WERI-Rb-1 (cell line): Measurements from ENCODE around the gene MYH8.

Experiments used
- DNase-seq: peaks from one replicate; pipeline ENCODE4 v3.0.0-alpha.2; 2020
- H3K27ac ChIP-seq: fragments of 250-450 bp; sonication (Bioruptor Pico); 2 replicates; pipeline ENCODE4 v1.5.1; 2020; ENCODE audit warnings: mild to moderate bottlenecking, moderate library complexity
- H3K27me3 ChIP-seq: fragments of 250-450 bp; sonication (Bioruptor Pico); 2 replicates; pipeline ENCODE4 v1.5.1; 2021; ENCODE audit warnings: mild to moderate bottlenecking, low read depth, moderate library complexity; ENCODE audit not compliant: insufficient read depth, severe bottlenecking
- H3K36me3 ChIP-seq: fragments of 250-450 bp; sonication (Bioruptor Pico); 2 replicates; pipeline ENCODE4 v1.5.1; 2020; ENCODE audit warnings: mild to moderate bottlenecking, moderate library complexity
- H3K4me3 ChIP-seq: 2 replicates; pipeline ENCODE4 v1.5.1; 2011; ENCODE audit warnings: low read depth, mild to moderate bottlenecking, control low read depth, low read length
- H3K9me3 ChIP-seq: fragments of 250-450 bp; sonication (Bioruptor Pico); 2 replicates; pipeline ENCODE4 v1.5.1; 2021; ENCODE audit warnings: mild to moderate bottlenecking, moderate library complexity; ENCODE audit not compliant: severe bottlenecking
- CTCF ChIP-seq: IDR thresholded peaks from 2 replicates; pipeline ENCODE4 v1.5.1; 2011; ENCODE audit warnings: low read depth, mild to moderate bottlenecking, control low read depth, inconsistent platforms, low read length

The MYH8 gene

DNA sequence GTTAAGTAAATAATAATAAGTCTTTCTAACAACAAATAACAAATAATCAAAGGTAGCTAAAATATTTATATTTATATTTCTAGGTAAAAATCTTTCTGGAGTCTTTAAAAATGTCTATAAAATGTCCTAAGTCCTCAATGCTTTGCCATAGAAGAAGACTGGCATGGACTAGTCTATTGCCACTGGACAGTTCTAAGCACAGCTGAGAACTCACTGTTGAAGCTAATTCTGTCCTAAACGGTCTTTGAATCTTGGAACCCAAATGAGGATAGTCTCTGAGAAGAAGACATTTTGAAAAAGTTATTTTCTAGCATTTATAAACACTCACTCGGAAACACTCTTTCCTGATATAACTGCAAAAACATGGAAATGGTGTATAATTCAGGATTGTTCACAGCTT lies 539 bp downstream of the MYH8 start:
- peaks cover 5% of the 10 kb centered on the region for H3K27me3 ChIP-seq
- no peak overlapping the region for H3K4me3 ChIP-seq
- no peak for TF ChIP-seq CTCF
- H3K36me3 ChIP-seq, result no peaks in the 10 kb centered on the region
- no peak overlapping the region for H3K27ac ChIP-seq
- no peak for DNase-seq
- no peaks in the 10 kb centered on the region for H3K9me3 ChIP-seq

DNA sequence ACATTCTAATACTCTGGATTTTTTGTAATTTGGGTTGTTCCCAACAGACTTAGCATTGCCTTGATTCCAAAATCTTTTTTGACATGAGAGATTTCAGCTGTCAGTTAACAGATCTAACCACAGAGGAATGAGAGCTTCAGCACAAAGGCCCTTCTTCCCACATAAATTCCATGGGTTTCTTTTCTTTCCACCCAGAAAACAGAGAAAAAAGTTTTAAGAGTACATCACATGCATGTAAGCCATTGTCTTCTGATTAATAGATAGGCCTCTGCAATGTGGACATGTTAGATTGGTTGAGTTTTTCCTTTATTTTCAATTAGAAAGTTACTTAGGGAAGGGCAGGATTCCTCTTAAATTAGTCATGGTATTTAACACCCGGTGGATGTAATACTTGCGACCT lies 939 bp downstream of the MYH8 start:
- Histone ChIP-seq H3K9me3 (no peaks in the 10 kb centered on the region), H3K27ac (no peak overlapping the region), H3K36me3 (no peaks in the 10 kb centered on the region), H3K4me3 (no peak overlapping the region), H3K27me3 (peaks cover 5% of the 10 kb centered on the region)
- no peak for DNase-seq
- TF ChIP-seq CTCF, result no peak

DNA sequence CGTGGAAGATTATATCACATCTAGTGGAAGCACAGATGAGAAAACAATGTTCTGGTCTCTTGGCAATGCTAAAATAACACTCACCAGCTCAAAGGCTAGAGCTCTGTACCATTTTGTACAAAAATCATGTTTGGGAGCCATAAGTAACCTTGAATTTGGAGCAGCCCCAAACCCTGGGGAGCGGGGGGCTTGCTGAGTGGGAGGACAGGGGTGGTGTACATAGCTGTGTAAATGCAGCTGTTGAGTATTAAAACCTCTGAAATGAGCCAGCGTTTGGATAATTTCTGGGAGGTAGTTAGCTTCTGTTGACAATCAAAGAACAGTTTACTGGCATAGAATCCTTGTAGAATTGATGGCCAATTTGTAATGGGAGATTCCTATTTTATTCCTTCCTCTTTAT lies 4.3 kb downstream of the MYH8 start:
- TF ChIP-seq CTCF, result no peak
- H3K27ac ChIP-seq, result no peak overlapping the region
- peaks cover 5% of the 10 kb centered on the region for H3K27me3 ChIP-seq
- H3K36me3 ChIP-seq, result no peaks in the 10 kb centered on the region
- no peak overlapping the region for H3K4me3 ChIP-seq
- H3K9me3 ChIP-seq, result no peaks in the 10 kb centered on the region
- DNase-seq, result no peak

DNA sequence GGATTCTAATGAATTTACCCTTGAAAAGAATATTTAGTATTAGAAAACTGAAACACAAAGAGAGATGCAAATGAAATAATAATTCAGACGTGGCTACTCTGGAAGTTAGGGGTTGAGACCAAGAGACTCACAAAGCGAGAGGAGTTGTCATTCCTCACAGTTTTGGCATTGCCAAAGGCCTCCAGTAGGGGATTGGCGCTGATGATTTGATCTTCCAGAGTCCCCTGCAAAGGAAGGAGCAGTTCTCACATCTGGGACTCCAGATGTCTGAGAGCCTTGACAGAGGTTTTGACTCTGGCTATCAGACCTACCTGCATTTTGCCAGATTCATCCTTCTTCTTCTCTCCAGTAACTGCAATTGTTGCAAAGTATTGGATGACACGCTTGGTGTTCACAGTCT lies 6.6 kb downstream of the MYH8 start:
- no peak for DNase-seq
- peaks cover 5% of the 10 kb centered on the region for H3K27me3 ChIP-seq
- no peaks in the 10 kb centered on the region for H3K9me3 ChIP-seq
- no peak overlapping the region for H3K27ac ChIP-seq
- TF ChIP-seq CTCF, result no peak
- H3K36me3 ChIP-seq, result no peaks in the 10 kb centered on the region
- no peak overlapping the region for H3K4me3 ChIP-seq

- no peaks in the 10 kb centered on the region for H3K9me3 ChIP-seq
- H3K27ac ChIP-seq, result no peak overlapping the region
- no peaks in the 10 kb centered on the region for H3K27me3 ChIP-seq
- no peak for TF ChIP-seq CTCF
- H3K36me3 ChIP-seq, result no peaks in the 10 kb centered on the region
- DNase-seq, result no peak
- no peak overlapping the region for H3K4me3 ChIP-seq
These were observed 18.2 kb downstream of the MYH8 start for GRCh38 chr17:10403589-10403988.

- Histone ChIP-seq H3K27me3 (peaks cover 2% of the 10 kb centered on the region), H3K4me3 (no peak overlapping the region), H3K27ac (no peak overlapping the region), H3K9me3 (no peaks in the 10 kb centered on the region), H3K36me3 (no peaks in the 10 kb centered on the region)
- peak; percentile 10 for DNase-seq
- peak; percentile 28; the same call in 1 of the 2 replicates for TF ChIP-seq CTCF
These were observed 23.4 kb downstream of the MYH8 start for GRCh38 chr17:10398352-10398751.
